SKM-1 treated with dmso at 0.1 percent for 144 hours (cell line): Measurements from ENCODE around the gene TNNT1.
A peak's percentile ranks its signal among the peaks of the same experiment; 100 is the strongest.
"Not testable (repeated sequence)": the region's sequence is repeated elsewhere in the genome, so short reads cannot be mapped to it uniquely, and the experiment has no call there.

ENCODE experiments used
- DNase-seq: peaks from one replicate; lab custom pipeline; 2025; ENCODE audit not compliant: unreplicated experiment; lab: John Stamatoyannopoulos, UW

TNNT1 gene

DNA sequence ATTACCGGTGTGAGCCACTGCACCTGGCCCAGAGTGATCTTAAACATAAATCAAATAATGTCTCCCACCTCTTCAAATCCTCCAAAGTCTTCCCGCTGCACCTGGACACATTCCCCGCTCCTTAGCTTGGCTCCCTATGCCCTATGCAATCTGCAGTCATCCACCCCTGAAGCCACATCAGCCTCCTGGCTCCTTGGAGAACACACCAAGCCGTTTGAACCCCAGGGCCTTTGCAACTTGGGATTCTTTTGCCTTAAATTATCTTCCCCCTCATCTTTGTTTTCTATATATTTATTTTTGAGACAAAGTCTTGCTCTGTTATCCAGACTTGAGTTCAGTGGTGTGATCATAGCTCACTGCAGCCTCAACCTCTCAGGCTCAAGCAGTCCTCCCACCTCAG, 20.1 kb upstream of the TNNT1 start:
- DNase-seq = no peak

DNA sequence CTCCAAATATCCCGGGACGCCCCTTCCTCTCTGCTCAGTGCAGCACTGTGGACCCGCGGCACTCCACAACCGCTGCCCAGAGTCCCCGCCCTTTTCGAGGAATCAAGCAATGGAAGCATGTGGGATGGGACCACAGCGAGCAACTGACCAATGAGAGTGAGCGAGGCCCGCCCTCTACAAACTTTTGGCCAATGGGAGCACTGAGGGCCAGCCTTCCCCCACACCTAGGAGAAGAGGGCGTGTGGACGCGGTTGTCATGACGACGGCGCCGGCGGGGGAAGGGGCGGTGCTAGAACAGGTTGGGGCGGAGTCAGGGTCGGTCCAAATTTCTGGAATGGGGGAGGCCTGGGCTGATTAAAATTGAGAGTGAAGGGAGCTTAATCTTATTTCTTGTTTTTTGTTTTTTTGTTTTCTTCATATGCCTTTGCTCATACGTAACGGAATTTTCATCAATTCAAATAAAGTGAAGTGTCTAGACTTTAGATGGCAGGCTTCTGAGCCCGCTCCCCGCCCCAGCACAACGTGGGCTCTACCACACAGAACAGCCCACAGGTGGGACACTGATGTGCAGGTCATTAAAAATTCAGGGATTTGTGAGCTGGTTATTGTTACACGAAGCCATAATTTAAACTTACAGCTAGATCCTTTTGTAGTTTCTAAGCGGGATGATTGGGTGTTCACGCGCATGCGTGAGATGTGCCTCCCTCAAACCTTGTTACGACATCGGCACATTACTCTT, 17.7 kb upstream of the TNNT1 start, which contains the start of gene DNAAF3:
DNAAF3 (minus strand) TSS at position 84 of the 739 bp plus-strand sequence. CDS start 200 bp downstream, outside the sequence.
- DNase-seq = peak; percentile 83

DNA sequence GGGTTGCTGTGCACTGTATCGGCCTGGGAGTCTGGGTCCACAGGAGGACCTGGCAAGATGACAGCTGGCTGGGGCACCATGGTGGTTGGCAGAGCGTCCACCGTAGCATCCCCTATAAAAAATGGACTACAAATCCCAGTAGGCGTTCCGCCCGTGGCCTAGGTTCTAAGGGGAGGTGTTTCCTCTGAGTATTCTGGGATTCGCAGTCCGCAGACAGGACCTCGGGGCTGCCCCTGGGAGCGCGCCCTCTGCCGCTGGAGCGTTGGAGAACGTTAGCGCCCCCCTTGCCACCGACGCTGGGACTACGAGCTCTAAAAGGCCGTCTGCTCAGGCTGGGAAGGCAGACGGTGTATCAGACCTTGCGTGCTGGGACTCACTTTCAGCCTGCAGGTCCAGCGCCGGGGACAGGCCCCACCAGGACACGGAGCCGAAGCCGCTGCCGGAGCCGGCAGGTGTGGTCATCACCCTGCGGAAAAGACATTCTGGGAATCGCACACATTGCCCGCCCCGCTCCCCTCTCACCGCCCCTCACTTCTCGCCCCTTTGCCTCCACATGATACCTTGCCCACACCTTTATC, 17.0 kb upstream of the TNNT1 start:
- peak; percentile 73 for DNase-seq

DNA sequence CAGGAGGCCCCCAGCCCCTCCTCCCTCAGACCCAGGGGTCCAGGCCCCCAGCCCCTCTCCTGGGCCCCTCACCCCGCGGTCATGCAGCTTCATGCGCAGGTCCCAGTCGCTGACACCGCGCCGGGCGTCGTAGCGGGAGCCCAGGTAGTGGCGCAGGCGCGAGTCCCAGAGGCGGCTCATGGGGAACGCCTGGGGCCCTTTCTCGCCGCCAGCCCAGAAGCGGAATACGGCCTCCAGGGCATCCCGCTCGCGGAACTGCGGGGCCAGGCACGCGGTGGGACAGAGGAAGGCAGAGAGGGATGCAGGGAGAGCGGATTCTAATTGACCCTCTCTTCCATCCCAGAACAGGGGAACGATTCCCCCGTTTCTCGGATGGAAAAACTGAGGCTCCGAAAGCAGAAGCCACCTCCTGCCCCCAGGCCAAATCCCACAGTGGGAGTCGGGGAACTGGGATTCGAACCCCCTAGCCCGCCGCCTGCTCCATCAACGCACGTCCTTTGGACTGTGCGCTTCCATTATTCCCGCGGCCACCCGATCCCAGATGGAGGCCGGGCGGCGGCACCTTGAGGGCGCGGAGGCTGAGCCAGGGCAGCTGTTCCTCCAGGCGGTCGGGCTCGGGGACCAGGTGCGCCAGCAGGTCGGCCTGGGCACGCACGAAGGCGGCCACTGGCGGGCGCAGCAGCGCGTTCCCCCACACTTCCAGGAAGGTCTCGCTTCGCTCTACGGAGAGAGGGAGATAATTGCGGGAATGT, 12.7 kb upstream of the TNNT1 start:
- DNase-seq = no peak

DNA sequence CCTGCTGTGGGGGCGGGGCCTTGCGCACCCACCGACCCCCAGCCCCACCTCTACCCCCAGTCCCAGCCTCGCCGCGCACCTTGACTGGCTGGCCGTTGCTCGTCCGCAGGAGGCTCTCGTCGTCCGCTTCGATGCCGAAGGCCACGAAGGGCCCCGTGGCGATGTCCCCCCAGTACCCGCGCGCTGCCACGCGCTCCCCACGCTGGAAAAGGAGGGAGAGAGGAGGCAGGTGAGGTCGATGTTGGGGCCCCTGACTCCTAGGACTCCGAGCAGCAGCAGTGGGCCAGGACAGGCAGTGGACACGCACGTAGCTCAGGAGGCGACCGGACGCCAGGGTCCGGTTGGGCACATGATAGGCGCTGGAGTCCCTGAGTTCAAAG, 12.0 kb upstream of the TNNT1 start:
- DNase-seq = no peak

DNA sequence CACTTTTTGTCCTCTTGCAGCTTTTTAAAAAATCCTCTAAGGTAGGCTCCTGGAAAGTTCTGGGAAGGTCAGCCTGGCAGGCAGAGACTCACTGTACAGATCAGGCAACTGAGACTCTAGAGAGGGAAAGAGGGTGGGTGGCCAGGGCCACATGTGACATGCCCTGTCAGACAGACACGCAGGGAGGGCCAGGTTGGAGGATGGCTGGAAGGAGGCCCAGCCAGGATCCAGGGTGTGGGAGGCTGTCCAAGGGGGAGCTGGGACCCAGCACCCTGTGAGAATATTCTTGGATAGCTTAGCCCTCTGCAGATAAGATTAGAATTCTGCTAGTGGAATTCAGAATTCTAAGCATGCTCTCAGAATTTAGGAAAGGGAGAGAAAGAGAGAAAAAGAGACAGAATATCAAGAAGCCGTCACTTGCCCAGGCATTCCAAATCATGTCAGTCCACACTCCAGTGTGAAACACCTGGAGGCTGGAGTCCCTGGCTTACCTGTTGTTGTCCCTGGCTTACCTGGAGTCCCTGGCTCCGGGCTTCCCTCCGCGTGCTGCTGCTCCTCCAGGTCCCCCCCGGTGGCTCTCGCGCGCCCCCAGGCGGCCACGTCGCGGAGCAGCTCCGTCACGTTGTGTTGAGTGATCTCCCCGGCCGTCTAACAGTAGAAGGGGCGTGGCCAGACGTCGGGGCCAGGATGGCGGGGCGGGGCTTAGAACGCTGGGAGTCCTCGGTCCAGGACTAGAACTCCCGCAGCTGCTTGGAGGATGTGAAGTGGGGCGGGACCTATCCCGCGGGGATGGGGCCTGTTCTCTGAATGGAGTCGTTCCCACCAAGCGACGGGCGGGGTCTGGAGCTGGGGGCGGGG, 11.4 kb upstream of the TNNT1 start:
- DNase-seq = peak; percentile 74

DNA sequence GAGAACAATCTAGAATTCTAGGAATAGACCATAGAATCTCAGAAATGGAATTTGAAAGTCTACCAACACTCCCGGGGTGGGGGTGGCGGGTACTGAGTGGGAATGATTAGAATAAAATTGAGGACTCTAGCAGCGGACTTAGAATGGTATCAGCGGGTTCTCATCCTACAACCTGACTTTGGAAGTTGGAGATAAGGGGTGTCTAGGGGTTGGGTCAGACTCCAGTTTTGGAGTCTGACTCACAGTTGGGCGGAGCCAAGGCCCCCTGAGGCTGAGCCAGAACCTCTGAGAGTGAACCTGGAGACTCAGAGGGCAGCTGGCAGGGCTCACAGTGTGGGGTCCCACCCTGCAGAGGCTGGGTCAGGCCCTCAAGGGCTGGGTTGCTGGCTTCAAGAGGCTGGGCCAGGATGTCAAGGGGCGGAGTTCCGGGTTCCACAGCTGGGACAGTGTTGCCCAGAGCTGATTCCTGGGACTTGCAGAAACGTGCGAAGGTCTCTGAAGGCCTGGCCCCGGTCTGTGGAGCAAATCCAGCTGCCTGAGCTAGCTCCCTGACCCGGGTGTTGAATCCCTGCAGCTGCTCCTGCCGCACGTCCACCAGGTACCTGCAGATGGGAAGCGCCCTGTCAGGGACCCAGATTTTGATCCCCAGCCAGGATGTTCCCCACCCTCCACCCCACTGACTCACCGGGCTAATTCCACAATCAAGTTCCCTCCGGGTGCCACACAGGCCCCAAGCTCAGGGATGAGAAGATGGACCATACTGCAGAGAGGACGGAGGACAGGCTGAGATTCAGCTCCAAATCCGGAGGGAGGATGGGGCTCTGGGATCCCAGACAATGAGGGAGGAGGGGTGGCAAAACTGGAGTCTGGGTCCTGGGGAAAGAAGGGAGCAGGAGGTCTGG, 10.1 kb upstream of the TNNT1 start:
- DNase-seq = no peak

DNA sequence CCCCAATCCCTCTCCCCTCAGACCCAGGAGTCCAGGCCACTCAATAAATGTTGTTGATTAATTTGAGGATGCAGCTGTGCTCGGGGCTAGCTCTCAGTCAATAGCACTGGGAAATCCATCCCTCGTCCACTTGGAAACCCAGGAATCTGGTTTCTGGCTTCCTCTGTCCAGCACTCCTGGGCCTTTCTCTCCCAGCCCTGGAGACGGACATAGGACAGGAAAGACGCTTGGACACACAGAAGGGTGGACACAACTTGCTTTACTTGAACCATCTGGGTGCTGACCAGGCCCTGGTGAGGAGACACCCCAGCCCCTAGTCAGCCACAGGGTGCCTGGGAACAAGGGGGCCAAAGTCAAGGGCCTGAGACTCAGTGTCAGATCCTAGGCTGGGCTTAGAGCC, 9.4 kb upstream of the TNNT1 start:
- no peak for DNase-seq

DNA sequence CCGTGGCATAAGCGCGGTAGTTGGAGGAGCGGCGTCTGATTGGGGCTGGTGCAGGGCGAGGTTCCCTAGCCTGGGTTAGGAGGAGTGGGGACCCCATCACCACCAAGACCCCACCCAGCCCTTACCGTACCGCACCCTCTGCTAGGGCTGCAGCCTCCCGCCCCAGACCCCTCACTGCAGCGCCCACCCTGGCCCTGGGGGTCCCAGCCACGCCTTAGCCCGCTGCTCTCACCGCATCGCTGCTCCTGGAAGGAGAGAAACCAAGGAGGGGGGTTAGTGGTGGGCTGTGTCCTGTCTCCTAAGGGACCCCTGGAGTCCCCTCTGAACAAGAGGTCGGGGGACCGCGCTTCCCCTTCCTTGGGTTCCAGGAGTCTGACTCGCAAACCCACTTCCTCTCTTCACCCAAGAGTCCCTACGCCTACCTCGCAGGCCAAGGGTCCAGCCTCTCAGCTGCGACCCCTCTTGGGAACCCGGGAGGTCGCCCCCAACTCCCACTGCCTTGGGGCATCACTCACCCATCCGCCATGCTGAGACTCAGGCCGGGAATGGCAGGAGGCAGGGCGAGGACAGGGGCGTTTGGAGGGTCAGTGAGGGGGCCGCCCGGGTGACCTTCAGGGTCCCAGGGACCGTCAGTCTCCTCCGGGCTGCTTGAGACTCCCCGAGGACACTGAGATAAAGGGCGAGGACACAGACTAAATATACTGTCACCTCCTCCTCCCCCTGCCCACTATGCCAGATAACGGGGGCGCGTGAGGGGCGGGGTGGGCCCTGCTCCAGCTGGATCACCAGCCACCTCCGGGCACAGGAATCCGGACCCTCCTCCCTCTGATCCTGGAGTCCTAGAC, 8.3 kb upstream of the TNNT1 start, which contains the start of gene TNNI3:
TNNI3 (minus strand) TSS at position 669 of the 845 bp plus-strand sequence; CDS start at position 526, 143 bp downstream.
- no peak for DNase-seq

DNA sequence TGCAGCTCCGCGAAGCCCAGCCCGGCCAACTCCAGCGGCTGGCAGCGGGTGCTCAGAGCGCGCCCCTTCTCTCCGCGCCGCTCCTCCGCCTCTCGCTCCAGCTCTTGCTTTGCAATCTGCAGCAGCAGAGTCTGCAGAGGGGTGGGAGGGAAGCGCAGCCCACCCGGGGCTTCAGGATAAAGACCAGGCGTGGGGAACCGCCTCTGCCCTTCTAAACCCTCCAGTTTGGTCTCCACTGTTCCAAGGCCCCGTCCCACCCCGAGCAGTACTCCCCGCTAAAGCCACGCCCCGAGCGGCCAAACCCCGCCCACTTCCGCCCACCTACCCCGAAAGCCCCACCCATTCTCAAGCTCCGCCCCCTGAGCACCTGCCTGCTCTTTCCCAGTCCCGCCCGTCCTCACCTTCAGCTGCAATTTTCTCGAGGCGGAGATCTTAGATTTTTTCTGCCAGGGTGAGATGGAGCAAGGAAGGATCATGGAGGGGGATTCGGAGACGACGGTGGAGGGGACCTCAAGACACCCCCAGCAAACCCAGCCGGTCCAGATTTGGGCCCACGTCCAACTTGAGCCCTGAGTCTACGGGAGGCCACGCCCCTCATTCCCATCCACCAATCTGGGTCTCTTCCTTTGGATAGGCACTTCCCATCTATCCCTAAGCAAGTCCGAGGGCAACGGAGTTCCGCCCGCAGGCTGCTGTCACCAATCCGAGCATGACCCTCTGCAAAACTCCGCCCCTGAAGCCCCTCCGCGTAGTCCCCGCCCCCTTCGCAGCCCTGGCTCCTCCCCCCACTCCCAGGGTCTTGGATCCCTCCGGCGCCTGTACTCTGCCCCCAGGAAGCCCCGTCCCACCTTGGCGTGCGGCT, 7.4 kb upstream of the TNNT1 start:
- no peak for DNase-seq

DNA sequence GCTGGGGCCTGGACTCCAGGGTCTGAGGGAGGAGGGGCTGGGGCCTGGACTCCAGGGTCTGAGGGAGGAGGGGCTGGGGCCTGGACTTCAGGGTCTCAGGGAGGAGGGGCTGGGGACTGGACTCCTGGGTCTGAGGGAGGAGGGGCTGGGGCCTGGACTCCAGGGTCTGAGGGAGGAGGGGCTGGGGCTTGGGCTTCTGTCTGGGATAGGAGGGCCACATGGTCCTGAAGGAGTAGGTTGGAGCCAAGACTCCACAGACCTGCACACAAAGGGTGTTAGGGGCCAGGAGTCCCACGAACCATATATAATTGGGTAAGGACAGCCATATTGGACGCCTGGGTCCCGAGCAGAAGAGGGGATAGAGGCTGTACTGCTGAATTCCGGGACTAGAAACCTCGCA, 6.8 kb upstream of the TNNT1 start:
- not testable (repeated sequence) for DNase-seq

DNA sequence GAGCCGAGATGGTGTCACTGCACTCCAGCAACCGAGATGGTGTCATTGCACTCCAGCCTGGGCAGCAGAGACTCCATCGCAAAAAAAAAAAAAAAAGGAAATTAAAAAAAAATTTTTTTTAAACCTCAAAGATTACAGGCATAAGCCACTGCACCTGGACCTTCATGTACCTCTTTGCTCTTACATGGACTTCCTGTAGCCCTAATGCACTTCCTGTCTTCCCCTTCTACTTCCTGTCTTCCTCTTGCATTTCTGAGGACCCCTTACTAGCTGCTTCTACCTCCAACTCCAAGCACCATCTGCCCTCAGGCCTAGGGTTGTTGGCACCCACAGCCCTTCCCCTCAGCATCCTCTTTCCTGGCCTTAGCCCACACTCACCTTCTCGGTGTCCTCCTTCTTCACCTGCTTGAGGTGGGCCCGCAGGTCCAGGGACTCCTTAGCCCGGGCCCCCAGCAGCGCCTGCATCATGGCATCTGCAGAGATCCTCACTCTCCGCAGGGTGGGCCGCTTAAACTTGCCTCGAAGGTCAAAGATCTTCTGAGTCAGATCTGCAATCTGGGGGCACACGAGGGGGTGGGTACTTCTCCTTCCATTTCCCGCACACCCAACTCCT, 4.8 kb upstream of the TNNT1 start:
- no peak for DNase-seq

DNA sequence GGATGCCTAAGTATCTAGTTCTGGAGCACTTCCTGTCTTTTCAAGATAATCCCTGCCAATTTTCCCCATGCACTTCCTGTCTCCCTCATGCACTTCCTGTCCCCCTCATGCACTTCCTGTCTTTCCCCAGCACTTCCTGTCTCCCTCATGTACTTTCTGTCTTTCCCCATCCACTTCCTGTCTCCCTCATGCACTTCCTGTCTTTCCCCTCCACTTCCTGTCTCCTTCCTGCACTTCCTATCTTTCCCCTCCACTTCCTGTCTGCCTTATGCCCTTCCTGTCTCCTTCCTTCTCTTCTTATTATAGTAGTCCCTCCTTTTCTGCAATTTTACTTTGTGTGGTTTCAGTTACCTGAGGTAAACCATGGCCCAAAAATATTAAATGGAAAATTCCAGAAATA, 3.0 kb upstream of the TNNT1 start:
- DNase-seq = peak; percentile 2

DNA sequence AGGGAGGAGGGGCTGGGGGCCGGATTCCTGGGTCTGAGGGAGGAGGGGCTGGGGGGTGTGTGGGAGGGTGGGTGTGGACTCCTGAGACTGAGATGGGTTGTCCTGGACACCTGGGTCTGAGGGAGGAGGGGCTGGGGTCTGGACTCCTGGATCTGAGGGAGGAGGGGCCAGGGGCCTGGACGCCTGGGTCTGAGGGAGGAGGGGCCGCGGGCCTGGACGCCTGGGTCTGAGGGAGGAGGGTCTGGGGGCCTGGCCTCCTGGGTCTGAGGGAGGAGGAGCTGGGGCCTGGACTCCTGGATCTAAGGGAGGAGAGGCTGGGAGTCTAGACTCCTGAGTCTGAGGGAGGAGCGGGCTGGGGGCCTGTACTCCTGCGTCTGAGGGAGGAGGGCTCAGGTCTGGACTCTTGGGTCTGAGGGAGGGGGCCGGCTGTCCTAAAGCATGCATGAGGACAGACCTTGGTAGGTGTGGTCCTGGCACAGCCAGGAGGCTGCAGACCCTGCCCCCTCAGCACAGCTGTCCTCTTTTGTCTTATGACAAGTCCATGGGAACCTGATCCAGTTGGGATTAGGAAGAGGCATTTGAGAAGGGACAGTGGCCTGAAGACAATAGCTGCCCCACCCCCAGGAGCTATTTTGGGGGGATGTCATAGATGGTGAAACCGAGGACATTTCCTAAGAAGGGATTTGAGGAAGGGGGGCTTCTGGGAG, 1.3 kb downstream of the TNNT1 start:
- DNase-seq = no peak

DNA sequence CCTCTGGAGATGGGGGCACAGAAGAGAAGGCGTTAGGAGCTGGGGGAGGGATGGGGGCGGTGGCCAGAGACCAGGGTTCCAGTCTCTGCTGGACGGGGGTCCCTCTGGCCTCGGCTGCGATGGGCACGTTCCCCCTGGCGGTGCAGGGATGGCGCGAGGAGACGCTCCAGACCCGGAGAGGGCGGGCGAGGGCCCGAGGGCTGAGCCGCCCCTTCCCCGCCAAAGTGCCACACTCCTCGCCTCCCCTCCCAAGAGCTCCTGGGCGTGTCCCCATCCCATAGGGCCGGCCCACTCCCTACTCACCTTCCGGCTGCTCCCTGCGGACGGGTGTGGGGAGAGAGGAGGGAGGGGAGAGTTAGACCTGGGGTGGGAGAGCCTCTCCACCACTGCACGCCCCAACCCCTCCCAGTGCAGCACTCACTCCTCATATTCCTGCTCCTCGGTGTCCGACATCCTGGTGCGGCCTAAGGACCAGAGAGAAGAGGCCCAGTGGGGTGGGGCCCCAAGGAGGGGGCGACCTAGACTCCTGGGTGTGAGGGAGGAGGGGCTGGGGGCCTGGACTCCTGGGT, 2.2 kb downstream of the TNNT1 start:
- DNase-seq = no peak

DNA sequence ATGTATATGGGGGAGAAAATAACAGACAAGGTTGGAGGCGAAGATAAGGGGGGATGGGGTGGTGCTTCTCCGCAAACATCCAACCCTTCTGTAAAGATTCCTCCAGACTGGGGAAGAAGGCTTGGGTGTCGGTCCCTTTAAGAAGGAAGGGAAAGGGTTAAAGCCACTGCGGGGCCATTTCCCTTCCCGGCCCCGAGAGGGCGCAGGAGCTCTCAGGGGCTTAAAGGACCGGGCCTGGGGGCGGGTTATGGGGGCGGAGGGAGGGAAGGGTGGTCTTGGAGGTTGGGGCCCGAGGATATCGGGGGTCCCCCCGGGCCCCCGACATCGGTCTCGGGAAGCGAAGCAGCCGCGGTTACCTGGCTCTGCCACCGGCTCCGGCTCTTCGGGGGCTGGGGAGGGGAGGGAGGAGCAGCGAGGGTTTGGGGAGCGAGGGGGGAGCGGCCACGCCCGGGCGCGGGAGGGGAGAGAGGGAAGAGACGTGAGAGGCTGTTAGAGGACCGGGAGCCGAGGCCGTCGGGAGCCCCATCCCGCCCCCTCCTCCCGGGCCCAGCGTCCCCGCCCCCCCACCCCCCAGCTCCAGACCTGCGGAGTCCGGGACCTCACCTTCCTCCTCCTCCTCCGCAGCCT, 2.8 kb downstream of the TNNT1 start:
- peak; percentile 46 for DNase-seq
